Activated CD4-positive, alpha-beta memory T cell treated with anti-CD3 and anti-CD28 coated beads, Interleukin-2, amount 10 ng/mL, durations not matched to agents 7 days and 5 days (primary cell): ENCODE results near the gene SLC9C1. TPM values are rescaled to one million over a fixed set of nuclear protein-coding genes. Genes with fewer than 3 reads are reported as not detected.

Experiments used
- total RNA-seq, 2 experiments: library from RNA; stranded (reverse); gene quantifications; one replicate each; pipeline ENCODE4 v1.2.3, GENCODE V29; 2021

The SLC9C1 gene
- total RNA-seq, 2 experiments from 2014 or later, result not detected

Other genes starting within 250 kb of the SLC9C1 start
- gene C3orf52, start 207.8 kb downstream of the SLC9C1 start, total RNA-seq, result 1 to 10 TPM; 2.5 to 2.6 TPM
- 10 to 100 TPM; 19.6 to 19.9 TPM for gene GCSAM, start 161.0 kb downstream of the SLC9C1 start, total RNA-seq
- gene CD200, start 38.9 kb upstream of the SLC9C1 start, total RNA-seq, result 1 to 10 TPM; 9.1 to 9.2 TPM
- gene BTLA, start 205.3 kb upstream of the SLC9C1 start, total RNA-seq, result 10 to 100 TPM; 45.7 to 46.3 TPM